Stimulated activated CD4-positive, alpha-beta T cell treated with anti-CD3 and anti-CD28 coated beads, Interleukin-2, amount 100 ng/mL, for 4 hours (primary cell): ENCODE results near the gene ECHS1.
A peak's percentile ranks its signal among the peaks of the same experiment; 100 is the strongest.
"Not testable (repeated sequence)": the region's sequence is repeated elsewhere in the genome, so short reads cannot be mapped to it uniquely, and the experiment has no call there.

ENCODE experiments used
- DNase-seq: peaks from one replicate; pipeline ENCODE4 v3.0.0-alpha.2; 2020; ENCODE audit warnings: low read depth

Gene ECHS1

GRCh38 chr10:133399123-133399601 lies 26.0 kb upstream of the ECHS1 start:
- no peak for DNase-seq

GRCh38 chr10:133397938-133398337 lies 24.8 kb upstream of the ECHS1 start:
- DNase-seq: no peak

DNA sequence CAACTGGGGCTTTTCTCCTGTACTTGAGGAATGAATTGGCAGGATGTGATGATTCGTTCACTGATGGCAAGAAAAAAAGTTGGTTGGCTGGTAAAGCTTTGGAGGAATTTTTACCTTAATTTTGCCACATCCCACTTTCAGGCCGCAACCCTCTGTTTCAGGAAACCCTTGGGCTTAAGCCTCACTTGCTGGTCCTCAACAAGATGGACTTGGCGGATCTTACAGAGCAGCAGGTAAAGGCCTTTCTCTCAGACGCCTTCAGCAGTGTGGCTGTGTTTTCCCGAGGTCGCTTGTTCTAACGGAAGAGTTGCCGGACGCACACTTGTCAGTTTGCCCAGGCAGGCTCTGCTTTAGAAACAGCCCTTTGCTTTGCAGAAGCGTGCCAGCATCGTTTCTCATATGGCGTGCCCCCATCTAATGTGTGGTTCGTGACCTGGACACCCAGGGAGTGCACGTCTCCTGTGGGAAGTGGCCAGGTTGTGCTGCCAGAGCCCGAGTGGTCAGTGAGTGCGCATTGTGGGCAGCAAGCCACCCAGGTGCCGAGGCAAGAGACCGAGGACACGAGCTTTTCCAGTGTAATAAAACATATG lies 23.0 kb upstream of the ECHS1 start:
- no peak for DNase-seq

- DNase-seq: no peak
Observed at GRCh38 chr10:133394801-133395221, 21.7 kb upstream of the ECHS1 start.

- peak; percentile 91 for DNase-seq
Observed at GRCh38 chr10:133394064-133394663, 21.0 kb upstream of the ECHS1 start, which contains the start of gene MTG1. TSS of gene MTG1 (plus strand) at chr10:133394157. CDS start at chr10:133394221, 64 bp downstream.

DNA sequence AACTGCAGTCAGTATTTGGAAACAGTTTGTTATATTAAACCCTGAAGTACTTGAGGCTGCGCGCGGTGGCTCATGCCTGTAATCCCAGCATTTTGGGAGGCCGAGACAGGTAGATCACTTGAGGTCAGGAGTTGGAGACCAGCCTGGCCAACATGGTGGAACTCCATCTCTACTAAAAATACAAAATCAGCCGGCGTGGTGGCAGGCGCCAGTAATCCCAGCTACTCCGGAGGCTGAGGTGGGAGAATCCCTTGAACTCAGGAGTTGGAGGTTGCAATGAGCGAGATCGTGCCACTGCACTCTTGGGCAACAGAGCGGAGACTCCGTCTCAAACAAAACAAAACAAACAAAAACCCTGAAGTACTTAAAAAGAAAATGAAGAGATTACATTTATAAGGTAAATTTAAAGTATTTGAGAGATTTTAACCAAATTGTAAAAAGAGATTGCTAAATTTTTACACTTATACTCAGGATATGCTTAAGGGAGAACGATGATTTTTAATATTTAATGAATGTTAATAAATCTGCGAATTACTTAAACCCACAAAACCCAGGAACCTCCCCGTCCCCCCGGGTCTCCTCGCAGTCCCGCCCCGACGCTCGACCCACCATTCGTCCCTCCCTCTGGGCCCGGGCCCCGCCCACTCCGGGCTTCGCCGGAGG lies 20.4 kb upstream of the ECHS1 start:
- DNase-seq: no peak

- no peak for DNase-seq
Observed at GRCh38 chr10:133391761-133392518, 18.8 kb upstream of the ECHS1 start.

DNA sequence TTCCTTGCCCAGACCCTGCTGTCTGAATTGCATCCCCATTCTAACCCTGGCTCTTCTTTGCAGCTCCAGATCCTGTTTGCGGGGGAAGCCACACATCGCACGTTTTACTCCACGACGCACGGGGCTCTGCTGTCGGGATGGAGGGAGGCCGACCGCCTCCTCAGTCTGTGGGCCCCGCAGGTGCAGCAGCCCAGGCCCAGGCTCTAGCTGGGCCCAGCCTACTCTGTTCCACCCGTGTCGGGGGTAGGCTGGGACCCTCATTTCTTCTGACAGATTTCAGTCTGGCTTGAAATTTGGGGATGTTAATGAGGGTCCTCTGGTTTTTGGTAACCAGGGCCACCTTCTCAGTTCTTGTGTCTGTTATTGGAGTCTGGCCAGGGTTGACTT lies 18.1 kb upstream of the ECHS1 start:
- no peak for DNase-seq

DNA sequence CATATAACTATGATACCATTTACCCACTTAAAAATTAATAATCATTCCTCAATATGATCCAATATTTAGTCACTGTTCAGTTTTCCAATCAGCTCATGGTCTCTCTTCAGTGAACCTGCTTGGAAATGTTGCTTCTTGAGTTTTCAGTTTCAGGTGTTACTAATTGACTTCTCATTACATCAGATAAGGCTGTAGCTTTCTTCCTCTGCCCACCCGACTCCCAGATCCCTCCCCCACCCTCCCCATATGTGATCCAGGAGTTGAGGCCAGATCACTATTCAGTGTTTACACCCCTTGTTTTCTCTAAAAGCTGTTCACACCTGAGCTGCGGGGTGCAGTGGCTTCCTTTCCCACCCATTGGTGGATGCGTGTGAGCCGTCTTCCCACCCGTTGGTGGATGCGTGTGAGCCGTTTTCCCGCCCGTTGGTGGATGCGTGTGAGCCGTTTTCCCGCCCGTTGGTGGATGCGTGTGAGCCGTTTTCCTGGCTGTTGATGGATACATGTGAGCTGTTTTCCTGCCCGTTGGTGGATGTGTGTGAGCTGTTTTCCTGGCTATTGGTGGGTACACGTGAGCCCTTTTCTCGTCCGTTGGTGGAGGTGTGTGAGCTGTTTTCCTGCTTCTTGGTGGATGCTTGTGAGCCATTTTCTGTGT lies 17.6 kb upstream of the ECHS1 start:
- no peak for DNase-seq

DNA sequence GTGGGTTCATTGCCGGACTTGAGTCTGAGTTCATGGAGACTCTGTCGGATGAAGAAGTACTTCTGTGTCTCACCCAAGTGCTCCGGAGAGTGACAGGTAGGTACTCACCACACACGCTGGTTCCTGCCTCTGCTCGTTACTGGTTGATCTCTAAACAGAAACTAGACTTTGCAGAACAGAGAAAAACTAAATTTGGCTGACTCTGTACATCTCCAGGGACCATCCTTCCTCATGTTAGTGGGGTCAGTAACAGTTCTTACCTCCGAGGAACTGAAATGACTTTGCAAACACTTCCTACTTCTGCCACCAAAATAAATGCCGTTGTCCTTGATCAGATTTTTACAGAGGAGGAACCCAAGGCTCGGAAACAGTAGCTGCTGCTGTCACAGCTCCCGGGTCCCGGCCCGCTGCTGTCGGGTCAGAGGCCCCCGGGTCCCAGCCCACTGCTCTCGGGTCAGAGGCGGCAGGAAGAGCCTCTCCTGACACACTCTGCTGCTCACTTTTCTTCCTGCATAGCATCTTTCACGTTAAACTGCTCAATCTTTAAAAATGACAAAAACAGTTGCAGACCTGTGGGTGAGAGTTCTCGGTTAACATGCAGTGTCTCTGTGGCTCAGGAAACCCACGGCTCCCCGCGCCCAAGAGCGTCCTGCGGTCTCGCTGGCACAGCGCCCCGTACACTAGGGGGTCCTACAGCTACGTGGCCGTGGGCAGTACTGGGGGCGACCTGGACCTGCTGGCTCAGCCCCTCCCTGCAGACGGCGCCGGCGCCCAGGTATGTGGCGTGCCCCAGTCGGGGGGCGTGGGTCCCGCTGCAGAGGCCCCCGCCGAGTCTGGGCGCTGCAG lies 16.0 kb upstream of the ECHS1 start:
- DNase-seq: no peak

DNA sequence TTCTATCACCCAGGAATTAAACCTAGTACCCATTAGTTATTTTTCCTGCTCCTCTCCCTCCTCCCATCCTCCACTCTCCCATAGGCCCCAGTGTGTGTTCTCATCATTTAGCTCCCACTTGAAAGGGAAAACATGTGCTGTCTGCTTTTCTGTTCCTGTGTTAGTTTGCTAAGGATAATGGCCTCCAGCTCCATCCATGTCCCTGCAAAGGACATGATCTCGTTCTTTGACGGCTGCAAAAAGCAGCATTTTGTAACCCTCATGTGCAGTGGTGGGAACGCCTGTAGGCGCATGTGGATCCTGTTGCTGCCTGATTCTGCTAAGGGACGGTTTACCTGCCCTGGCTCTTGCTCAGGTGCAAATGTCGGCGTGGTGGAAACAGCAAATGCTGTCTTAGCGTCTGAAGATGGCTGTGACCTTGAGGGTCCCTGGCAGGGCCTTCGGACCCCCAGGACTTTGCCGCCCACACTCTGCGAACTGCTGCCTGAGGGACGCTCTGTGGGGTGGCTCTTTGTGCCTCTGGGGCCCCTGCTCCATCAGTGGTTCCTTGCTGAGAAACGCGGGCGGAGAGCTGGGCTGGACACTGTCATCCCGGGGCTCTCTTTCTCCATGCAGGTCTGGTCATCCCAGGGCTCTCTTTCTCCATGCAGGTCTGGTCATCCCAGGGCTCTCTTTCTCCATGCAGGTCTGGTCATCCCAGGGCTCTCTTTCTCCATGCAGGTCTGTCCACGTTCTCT lies 15.2 kb upstream of the ECHS1 start:
- no peak for DNase-seq

- DNase-seq: not testable (repeated sequence)
Observed at GRCh38 chr10:133386951-133387350, 13.8 kb upstream of the ECHS1 start.

DNA sequence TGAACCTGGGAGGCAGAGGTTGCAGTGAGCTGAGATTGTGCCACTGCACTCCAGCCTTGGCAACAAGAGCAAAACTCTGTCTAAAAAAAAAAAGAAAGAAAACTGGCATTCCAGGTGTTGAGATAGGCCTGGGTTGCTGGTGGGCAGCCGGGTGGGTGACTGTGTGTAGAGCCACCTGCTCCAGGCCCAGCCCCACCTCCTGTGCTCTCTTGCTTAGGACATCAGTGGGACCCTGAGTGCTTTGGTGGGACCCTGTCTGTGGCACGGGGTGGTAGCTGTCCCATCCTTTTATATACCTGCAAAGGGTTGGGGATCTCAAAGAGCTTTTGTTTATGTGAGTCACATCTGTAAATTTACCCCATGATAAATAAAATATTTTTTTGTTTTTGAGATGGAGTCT lies 12.1 kb upstream of the ECHS1 start:
- no peak for DNase-seq

- DNase-seq: no peak
Observed at GRCh38 chr10:133384071-133384470, 10.9 kb upstream of the ECHS1 start.

DNA sequence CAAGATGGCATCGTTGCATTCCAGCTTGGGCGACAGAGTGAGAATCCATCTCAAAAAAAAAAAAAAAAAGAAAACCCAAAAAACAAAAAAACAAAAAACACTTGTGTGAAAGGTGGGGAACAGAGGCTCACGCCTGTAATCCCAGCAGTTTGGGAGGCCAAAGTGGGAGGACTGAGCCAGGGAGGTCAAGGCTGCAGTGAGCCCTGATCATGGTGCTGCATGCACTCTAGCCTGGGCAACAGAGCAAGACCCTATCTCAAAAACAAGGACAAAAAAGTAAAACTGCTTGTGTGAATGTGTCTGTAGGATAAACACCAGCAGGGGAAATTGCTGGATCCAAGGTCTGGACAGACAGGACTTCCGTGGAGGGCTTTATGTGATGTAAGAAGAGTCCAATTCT lies 10.4 kb upstream of the ECHS1 start:
- no peak for DNase-seq

DNA sequence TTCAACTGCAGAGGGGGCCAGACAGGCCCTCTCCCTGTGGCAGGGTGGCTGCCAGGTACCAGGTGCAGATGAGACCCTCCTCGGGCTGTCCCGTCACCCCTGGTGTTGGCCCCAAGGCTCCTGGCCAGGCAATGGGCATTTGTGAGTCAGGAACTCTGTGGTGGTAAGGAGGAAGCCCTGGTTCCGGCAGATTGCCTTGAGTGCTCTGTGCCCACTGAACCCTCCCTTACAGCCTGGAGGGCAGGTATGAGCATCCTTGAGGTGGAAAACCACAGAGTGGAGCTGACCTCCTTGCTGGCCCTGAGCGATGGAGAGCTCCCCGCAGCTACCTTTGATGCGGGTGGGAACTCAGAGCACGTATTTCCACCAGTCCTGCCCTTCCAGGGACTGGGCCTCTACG lies 7.9 kb upstream of the ECHS1 start:
- no peak for DNase-seq

GRCh38 chr10:133379801-133380666 lies 6.9 kb upstream of the ECHS1 start:
- DNase-seq: no peak

- DNase-seq: no peak
Observed at GRCh38 chr10:133379152-133379800, 6.1 kb upstream of the ECHS1 start, which contains the start of gene PAOX. TSS of gene PAOX (plus strand) at chr10:133379262. CDS start at chr10:133379317, 55 bp downstream.
